ENCODE data around the gene ZNF493.

DNA sequence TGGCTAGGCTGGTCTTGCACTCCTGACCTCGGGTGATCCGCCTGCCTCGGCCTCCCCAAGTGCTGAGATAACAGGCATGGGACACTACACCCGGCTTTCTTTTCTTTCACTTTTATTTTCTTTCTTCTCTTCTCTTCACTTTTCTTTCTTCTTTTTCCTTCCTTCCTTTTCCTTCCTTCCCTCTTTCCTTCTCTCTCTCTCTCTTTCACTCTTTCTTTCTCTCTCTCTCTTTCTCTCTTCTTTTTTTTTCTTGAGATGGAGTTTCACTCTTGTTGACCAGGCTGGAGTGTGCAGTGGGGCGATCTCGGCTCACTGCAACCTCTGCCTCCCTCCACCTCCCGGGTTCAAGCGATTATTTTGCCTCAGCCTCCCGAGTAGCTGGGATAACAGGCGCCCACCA lies 812 bp upstream of the ZNF493 start:
- TF ChIP-seq, protein P1, sequence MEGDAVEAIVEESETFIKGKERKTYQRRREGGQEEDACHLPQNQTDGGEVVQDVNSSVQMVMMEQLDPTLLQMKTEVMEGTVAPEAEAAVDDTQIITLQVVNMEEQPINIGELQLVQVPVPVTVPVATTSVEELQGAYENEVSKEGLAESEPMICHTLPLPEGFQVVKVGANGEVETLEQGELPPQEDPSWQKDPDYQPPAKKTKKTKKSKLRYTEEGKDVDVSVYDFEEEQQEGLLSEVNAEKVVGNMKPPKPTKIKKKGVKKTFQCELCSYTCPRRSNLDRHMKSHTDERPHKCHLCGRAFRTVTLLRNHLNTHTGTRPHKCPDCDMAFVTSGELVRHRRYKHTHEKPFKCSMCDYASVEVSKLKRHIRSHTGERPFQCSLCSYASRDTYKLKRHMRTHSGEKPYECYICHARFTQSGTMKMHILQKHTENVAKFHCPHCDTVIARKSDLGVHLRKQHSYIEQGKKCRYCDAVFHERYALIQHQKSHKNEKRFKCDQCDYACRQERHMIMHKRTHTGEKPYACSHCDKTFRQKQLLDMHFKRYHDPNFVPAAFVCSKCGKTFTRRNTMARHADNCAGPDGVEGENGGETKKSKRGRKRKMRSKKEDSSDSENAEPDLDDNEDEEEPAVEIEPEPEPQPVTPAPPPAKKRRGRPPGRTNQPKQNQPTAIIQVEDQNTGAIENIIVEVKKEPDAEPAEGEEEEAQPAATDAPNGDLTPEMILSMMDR (IDR thresholded peaks at IDR 0.05; ENCODE audit: low read depth, low read length) = no peak
- no peak for TF ChIP-seq POLR2A (IDR thresholded peaks at IDR 0.05; ENCODE audit: extremely low read depth, insufficient read length)
- TF ChIP-seq MYC (IDR thresholded peaks at IDR 0.05; ENCODE audit: low read depth, low read length) = no peak

All from NB4 (cell line).